Measurements from ENCODE around the gene PICALM.

The PICALM gene

DNA sequence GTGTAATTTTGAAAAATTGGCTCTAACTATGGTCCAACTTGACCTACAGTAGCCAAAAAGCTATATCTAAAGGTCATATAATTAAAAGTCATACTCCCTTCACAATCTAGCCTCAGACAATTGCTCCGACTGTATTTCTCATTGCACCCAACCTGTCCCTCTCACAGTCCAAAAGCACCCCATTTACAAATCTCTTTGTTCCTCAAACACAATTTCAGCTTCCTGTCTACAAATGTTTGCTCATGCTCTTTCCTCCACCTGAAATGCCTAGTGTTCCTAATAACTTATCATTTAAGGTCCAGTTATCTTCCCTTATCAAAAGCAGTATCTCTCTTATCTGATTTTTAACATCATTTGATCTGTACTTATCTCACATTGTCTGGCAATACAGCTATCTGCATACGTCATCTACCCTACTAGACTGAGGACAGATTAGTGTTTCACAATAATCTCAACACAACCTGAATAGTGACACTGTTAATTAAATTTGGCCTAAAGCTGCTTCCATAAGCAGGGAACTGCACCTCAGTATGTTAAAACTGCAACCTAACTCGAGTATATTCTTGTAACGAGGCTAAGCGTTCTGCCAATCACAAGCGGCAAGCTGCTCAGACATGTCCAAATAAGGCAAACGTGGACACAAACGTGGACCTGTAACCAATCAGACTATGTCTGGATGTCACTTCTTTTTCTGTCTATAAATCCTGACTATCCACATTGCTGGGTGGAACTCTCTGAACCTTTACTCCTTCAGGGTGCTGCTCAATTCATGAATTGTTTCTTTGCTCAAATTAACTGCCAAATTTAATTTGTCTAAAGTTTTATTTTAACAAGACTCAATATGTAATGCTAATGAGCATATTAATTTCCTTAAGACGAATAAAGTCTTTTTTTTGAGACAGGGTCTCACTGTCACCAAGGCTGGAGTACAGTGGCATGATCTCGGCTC, 15.9 kb downstream of the PICALM start:
- TF ChIP-seq, protein P1, sequence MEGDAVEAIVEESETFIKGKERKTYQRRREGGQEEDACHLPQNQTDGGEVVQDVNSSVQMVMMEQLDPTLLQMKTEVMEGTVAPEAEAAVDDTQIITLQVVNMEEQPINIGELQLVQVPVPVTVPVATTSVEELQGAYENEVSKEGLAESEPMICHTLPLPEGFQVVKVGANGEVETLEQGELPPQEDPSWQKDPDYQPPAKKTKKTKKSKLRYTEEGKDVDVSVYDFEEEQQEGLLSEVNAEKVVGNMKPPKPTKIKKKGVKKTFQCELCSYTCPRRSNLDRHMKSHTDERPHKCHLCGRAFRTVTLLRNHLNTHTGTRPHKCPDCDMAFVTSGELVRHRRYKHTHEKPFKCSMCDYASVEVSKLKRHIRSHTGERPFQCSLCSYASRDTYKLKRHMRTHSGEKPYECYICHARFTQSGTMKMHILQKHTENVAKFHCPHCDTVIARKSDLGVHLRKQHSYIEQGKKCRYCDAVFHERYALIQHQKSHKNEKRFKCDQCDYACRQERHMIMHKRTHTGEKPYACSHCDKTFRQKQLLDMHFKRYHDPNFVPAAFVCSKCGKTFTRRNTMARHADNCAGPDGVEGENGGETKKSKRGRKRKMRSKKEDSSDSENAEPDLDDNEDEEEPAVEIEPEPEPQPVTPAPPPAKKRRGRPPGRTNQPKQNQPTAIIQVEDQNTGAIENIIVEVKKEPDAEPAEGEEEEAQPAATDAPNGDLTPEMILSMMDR (IDR thresholded peaks at IDR 0.05; ENCODE audit: extremely low read depth, insufficient read depth, missing control alignments): no peak
- DNase-seq (ENCODE audit: low spot score): no peak
- in situ Hi-C loops (cut with MboI; ENCODE audit: low pct_unique_long_range_greater_than_20kb, low sequenced_read_pairs, unreplicated experiment): no loop called here

DNA sequence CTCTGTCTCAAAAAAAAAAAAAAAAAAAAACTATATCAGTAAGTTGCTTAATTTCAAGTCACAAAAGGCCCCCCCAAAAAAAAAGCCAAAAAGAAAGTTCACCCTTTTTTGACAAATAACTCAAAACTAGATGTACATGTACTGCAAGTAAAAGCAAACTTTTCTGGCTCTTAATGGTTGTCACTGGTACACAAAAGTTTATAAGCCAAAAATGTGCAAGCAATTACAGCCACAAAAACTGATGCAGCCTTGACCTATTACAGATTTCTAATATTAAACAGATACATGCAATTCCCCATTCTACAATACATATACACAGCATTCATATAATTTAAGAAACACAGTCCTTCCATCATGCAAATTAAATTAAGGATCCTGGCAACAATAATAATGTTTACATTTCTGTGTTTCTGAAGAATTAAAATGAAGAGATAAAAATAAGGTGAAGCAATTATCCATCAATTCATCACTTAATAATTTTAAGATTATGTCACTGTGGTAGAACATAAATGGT, 18.6 kb downstream of the PICALM start:
- DNase-seq (ENCODE audit: low spot score): no peak
- TF ChIP-seq, protein P1 (IDR thresholded peaks at IDR 0.05; ENCODE audit: extremely low read depth, insufficient read depth, missing control alignments): no peak
- in situ Hi-C loops (cut with MboI; ENCODE audit: low pct_unique_long_range_greater_than_20kb, low sequenced_read_pairs, unreplicated experiment): no loop called here

DNA sequence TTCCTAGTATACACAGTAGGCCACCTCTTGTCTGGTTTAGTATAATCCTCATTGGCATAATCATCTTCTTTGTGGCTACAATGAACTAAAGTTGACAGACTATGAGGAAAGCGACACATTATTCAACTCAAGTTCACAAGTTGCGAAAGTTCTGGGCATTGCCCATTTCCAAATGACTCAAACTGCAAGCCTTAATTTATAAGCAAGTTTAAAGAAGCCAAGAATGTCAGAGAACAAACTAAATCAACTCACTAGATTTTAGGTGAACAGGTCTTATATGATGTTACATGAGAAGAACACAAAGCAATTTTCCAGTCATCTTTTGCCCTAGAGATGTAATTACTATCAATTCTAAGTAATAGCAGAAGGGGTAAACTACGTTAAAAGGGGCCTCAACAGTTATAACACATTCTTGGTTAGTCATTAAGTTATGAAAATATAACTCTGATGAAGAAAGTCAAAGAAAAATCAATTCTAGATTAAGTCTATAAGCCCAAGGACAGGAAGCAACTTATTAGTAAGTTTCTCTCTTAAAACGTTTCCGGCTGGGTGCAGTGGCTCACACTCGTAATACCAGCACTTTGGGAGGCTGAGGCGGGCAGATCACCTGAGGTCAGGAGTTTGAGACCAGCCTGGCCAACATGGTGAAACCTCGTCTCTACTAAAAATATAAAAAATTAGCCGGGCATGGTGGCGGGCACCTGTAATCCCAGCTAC, 21.5 kb downstream of the PICALM start:
- in situ Hi-C loops (cut with MboI; ENCODE audit: low pct_unique_long_range_greater_than_20kb, low sequenced_read_pairs, unreplicated experiment): loop anchor here (10.0 kb wide), 1 partner anchor 147 kb away; no protein-coding TSS in a partner anchor
- TF ChIP-seq, protein P1 (IDR thresholded peaks at IDR 0.05; ENCODE audit: extremely low read depth, insufficient read depth, missing control alignments): no peak
- no peak for DNase-seq (ENCODE audit: low spot score)

DNA sequence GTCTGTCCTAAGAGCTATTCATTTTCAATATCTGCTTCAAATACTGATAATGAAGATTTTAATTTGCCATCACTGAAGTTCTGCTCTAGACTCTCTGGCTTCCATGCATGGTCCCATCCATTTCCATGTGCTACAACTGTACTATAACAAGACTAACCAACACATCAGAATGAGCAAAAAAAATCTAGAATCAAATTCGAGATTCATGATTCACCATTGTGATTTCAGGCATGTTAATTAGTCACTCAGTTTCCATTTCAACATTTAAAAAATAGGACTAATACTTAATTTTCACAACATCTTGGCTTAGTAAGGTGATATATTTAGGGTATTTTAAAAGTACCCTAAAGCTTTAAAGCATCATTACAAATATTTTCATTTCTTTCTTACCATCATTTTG, 22.8 kb downstream of the PICALM start:
- TF ChIP-seq, protein P1 (IDR thresholded peaks at IDR 0.05; ENCODE audit: extremely low read depth, insufficient read depth, missing control alignments): no peak
- DNase-seq (ENCODE audit: low spot score): no peak
- in situ Hi-C loops (cut with MboI; ENCODE audit: low pct_unique_long_range_greater_than_20kb, low sequenced_read_pairs, unreplicated experiment): loop anchor here (10.0 kb wide), 1 partner anchor 149 kb away; no protein-coding TSS in a partner anchor

DNA sequence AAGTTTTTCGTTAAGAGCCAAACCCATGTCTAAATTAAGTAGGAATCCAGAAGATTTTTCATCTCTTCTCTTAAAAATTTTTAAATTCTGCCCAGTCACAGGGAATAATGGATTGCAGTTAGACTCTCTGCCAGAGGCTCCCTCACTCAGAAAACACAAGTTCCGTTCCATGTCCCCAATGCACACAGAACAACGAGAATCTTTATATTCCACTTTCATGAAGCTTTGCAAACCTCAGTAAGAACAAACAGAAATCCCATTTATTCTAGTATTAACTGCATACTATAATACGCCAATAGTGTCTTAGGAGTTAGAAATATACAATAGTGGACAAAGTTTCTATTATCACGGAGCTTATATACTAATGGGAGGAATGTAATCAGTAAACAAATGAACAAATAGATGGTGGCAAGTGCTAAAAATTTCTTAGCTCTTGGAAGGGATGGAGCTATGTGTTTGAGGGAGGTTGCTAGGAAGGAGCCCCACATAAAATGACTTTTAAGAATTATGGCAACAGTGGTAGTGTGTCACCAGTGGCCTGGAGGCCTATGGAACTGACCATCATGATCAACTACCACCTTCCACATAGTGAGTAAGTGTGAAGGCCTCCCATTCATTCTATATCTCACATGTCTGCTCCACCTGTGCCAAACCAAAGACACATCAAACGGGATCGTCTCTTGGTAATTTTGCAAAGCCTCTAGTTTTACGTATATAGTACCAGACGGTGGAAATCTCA, 24.9 kb downstream of the PICALM start:
- TF ChIP-seq, protein P1 (IDR thresholded peaks at IDR 0.05; ENCODE audit: extremely low read depth, insufficient read depth, missing control alignments): no peak
- in situ Hi-C loops (cut with MboI; ENCODE audit: low pct_unique_long_range_greater_than_20kb, low sequenced_read_pairs, unreplicated experiment): loop anchor here (10.0 kb wide), 1 partner anchor 151 kb away; no protein-coding TSS in a partner anchor
- no peak for DNase-seq (ENCODE audit: low spot score)

DNA sequence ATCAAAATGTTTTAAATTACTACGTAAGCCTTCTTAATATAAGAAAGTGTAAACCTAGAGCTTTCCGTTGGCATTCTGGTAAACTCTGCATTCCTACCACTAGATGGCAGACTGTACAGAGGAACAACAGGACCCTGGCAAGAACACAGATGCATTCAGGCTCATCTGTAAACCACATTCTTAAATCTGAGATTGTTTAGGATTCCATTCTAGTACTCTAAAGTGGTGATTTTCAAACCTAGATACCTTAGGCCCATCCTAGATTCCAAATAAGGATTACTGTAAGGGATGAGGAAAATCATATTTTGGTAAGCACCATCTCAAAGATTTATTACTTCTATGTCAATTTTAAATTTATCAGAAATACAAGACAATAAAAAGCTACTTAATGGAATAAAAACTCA, 26.9 kb downstream of the PICALM start:
- DNase-seq (ENCODE audit: low spot score): peak; percentile 50
- TF ChIP-seq, protein P1 (IDR thresholded peaks at IDR 0.05; ENCODE audit: extremely low read depth, insufficient read depth, missing control alignments): peak; percentile 80
- in situ Hi-C loops (cut with MboI; ENCODE audit: low pct_unique_long_range_greater_than_20kb, low sequenced_read_pairs, unreplicated experiment): loop anchor here (10.0 kb wide), 1 partner anchor 153 kb away; no protein-coding TSS in a partner anchor
